Glomerular endothelial cell (primary cell): ENCODE results near the gene DAPK1. TPM values are rescaled to one million over a fixed set of nuclear protein-coding genes. Genes with fewer than 3 reads are reported as not detected.
"Not testable (repeated sequence)": the region's sequence is repeated elsewhere in the genome, so short reads cannot be mapped to it uniquely, and the experiment has no call there.

Source experiments
- DNase-seq: peaks from one replicate; pipeline ENCODE4 v3.0.0-alpha.2; 2011; ENCODE audit warnings: low read depth, low spot score; ENCODE audit errors: extremely low read depth
- total RNA-seq: library from RNA; depleted of rRNA; stranded (reverse); fragments of >200 nt; gene quantifications from 2 replicates; pipeline ENCODE4 v1.2.3, GENCODE V29; 2015

The DAPK1 gene
- total RNA-seq, 1 donor from 2014 or later = 63.8 TPM

GRCh38 chr9:87540444-87541105, 42.9 kb downstream of the DAPK1 start:
- DNase-seq = no peak

- DNase-seq = no peak
Observed at GRCh38 chr9:87541663-87542062, 44.0 kb downstream of the DAPK1 start.

GRCh38 chr9:87542141-87542540, 44.5 kb downstream of the DAPK1 start:
- no peak for DNase-seq

GRCh38 chr9:87543251-87543650, 45.6 kb downstream of the DAPK1 start:
- no peak for DNase-seq

- no peak for DNase-seq
Observed at GRCh38 chr9:87545858-87546257, 48.2 kb downstream of the DAPK1 start.

GRCh38 chr9:87546704-87547103, 49.0 kb downstream of the DAPK1 start:
- no peak for DNase-seq

- no peak for DNase-seq
Observed at GRCh38 chr9:87547671-87548081, 50.0 kb downstream of the DAPK1 start.

- DNase-seq = no peak
Observed at GRCh38 chr9:87548159-87548558, 50.5 kb downstream of the DAPK1 start.

- not testable (repeated sequence) for DNase-seq
Observed at GRCh38 chr9:87549088-87549487, 51.4 kb downstream of the DAPK1 start.

GRCh38 chr9:87549791-87550190, 52.1 kb downstream of the DAPK1 start:
- no peak for DNase-seq

- DNase-seq = no peak
Observed at GRCh38 chr9:87550253-87550954, 52.7 kb downstream of the DAPK1 start.

- DNase-seq = no peak
Observed at GRCh38 chr9:87551772-87552217, 54.1 kb downstream of the DAPK1 start.

GRCh38 chr9:87554171-87554910, 56.7 kb downstream of the DAPK1 start:
- DNase-seq = no peak

GRCh38 chr9:87554976-87555375, 57.3 kb downstream of the DAPK1 start:
- no peak for DNase-seq

- DNase-seq = no peak
Observed at GRCh38 chr9:87556039-87556438, 58.4 kb downstream of the DAPK1 start.

GRCh38 chr9:87556821-87557220, 59.2 kb downstream of the DAPK1 start:
- no peak for DNase-seq

- no peak for DNase-seq
Observed at GRCh38 chr9:87557996-87558395, 60.3 kb downstream of the DAPK1 start.

GRCh38 chr9:87558606-87559190, 61.0 kb downstream of the DAPK1 start:
- DNase-seq = no peak

- no peak for DNase-seq
Observed at GRCh38 chr9:87562062-87562461, 64.4 kb downstream of the DAPK1 start.

GRCh38 chr9:87562530-87563170, 65.0 kb downstream of the DAPK1 start:
- no peak for DNase-seq

GRCh38 chr9:87564111-87564510, 66.4 kb downstream of the DAPK1 start:
- no peak for DNase-seq
